Measurements from ENCODE around the gene SLC48A1.

SLC48A1 gene

GRCh38 chr12:47828976-47829482 lies 56.0 kb downstream of the SLC48A1 start:
- peak; percentile 83 for DNase-seq

GRCh38 chr12:47829584-47829983 lies 56.5 kb downstream of the SLC48A1 start:
- no peak for DNase-seq
